IMR-90 (cell line): ENCODE data around the gene STXBP4.

Experiments used
- BHLHE40 ChIP-seq: fragments of 150-350 bp; IDR thresholded peaks from 2 replicates; pipeline ENCODE4 v1.6.1; 2016; ENCODE audit warnings: mild to moderate bottlenecking, low read depth, low read length
- CEBPB ChIP-seq: IDR thresholded peaks from 2 replicates; pipeline ENCODE4 v1.6.1; 2012; ENCODE audit warnings: low read depth, low read length, improper control_type of control experiment
- CHD1 ChIP-seq: IDR thresholded peaks from 2 replicates; pipeline ENCODE4 v1.6.1; 2012; ENCODE audit warnings: low read depth, low read length, improper control_type of control experiment
- FOS ChIP-seq: fragments of 150-350 bp; IDR thresholded peaks from 2 replicates; pipeline ENCODE4 v1.6.1; 2016; ENCODE audit warnings: low read depth, low read length
- MAFK ChIP-seq: IDR thresholded peaks from 2 replicates; pipeline ENCODE4 v1.6.1; 2012; ENCODE audit warnings: low read depth, low read length, improper control_type of control experiment
- MXI1 ChIP-seq: IDR thresholded peaks from 2 replicates; pipeline ENCODE4 v1.6.1; 2012; ENCODE audit warnings: low read depth, mild to moderate bottlenecking, low read length, moderate library complexity, borderline replicate concordance
- POLR2A ChIP-seq: IDR thresholded peaks from 2 replicates; pipeline ENCODE4 v1.6.1; 2012; ENCODE audit warnings: mild to moderate bottlenecking, low read depth, low read length
- RAD21 ChIP-seq: IDR thresholded peaks from 2 replicates; pipeline ENCODE4 v1.6.1; 2012; ENCODE audit warnings: low read length, improper control_type of control experiment
- RCOR1 ChIP-seq: IDR thresholded peaks from 2 replicates; pipeline ENCODE4 v1.6.1; 2012; ENCODE audit warnings: mild to moderate bottlenecking, low read length, improper control_type of control experiment; ENCODE audit not compliant: insufficient replicate concordance
- RFX5 ChIP-seq: IDR thresholded peaks from 2 replicates; pipeline ENCODE4 v1.8.0; 2012; ENCODE audit warnings: low read depth, mild to moderate bottlenecking, low read length, moderate library complexity
- SMC3 ChIP-seq: fragments of 150-350 bp; IDR thresholded peaks from 2 replicates; pipeline ENCODE4 v1.6.1; 2016; ENCODE audit warnings: low read depth, mild to moderate bottlenecking, antibody characterized with exemption, low read length, moderate library complexity
- TF ChIP-seq, protein P1 (sequence below): conservative IDR thresholded peaks from 2 replicates; pipeline ENCODE4 v1.5.1; 2012; ENCODE audit warnings: mild to moderate bottlenecking, low read depth, low read length, improper control_type of control experiment
- TF ChIP-seq, protein P2 (sequence below): fragments of 150-350 bp; IDR thresholded peaks from 2 replicates; pipeline ENCODE4 v1.6.1; 2017; ENCODE audit warnings: mild to moderate bottlenecking, antibody characterized with exemption, low read length, low read depth
- TF ChIP-seq, protein P3 (sequence below): fragments of 150-350 bp; IDR thresholded peaks from 2 replicates; pipeline ENCODE4 v1.6.1; 2016; ENCODE audit warnings: low read depth, mild to moderate bottlenecking, low read length, moderate library complexity, borderline replicate concordance

DNA sequence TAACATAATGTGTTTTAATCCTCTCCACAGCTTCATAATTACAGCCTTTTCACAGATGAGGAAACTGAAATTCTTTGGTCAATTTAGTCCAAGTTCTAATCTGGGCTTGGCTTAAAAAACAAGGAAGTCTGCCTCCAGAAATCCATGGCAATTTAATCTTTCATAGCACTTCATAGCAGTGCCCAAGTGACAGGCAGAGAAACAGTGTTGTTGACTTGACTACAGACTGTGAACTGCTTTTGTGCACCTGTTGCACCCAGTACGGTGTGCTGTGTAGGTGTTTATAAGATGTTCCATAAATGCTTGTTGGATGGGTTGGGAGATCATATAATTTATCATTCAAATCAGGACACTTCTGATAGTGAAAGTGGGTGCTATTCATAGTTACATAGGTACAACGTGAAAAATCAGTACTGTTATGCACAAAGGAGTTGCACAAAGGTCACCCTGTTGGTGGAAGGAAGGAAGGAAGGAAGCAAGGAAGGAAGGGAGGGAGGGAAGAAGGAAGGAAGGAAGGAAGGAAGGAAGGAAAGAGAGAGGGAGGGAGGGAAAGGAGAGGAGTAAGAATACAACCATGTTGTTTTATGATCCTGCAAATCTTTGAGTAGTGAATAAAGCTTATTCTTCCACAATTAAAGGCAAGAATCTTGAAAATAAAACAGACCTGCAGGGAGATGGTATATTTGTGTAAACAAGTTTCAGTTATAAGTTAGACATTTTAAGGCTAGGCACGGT, 239.7 kb downstream of the STXBP4 start:
- no peak for TF ChIP-seq BHLHE40
- TF ChIP-seq, protein P1, sequence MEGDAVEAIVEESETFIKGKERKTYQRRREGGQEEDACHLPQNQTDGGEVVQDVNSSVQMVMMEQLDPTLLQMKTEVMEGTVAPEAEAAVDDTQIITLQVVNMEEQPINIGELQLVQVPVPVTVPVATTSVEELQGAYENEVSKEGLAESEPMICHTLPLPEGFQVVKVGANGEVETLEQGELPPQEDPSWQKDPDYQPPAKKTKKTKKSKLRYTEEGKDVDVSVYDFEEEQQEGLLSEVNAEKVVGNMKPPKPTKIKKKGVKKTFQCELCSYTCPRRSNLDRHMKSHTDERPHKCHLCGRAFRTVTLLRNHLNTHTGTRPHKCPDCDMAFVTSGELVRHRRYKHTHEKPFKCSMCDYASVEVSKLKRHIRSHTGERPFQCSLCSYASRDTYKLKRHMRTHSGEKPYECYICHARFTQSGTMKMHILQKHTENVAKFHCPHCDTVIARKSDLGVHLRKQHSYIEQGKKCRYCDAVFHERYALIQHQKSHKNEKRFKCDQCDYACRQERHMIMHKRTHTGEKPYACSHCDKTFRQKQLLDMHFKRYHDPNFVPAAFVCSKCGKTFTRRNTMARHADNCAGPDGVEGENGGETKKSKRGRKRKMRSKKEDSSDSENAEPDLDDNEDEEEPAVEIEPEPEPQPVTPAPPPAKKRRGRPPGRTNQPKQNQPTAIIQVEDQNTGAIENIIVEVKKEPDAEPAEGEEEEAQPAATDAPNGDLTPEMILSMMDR = no peak
- no peak for TF ChIP-seq RFX5
- no peak for TF ChIP-seq SMC3
- TF ChIP-seq, protein P2, sequence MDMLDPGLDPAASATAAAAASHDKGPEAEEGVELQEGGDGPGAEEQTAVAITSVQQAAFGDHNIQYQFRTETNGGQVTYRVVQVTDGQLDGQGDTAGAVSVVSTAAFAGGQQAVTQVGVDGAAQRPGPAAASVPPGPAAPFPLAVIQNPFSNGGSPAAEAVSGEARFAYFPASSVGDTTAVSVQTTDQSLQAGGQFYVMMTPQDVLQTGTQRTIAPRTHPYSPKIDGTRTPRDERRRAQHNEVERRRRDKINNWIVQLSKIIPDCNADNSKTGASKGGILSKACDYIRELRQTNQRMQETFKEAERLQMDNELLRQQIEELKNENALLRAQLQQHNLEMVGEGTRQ = no peak
- no peak for TF ChIP-seq MXI1
- TF ChIP-seq RCOR1 = no peak
- TF ChIP-seq POLR2A = no peak
- no peak for TF ChIP-seq FOS
- TF ChIP-seq CEBPB = no peak
- TF ChIP-seq RAD21 = no peak
- TF ChIP-seq, protein P3, sequence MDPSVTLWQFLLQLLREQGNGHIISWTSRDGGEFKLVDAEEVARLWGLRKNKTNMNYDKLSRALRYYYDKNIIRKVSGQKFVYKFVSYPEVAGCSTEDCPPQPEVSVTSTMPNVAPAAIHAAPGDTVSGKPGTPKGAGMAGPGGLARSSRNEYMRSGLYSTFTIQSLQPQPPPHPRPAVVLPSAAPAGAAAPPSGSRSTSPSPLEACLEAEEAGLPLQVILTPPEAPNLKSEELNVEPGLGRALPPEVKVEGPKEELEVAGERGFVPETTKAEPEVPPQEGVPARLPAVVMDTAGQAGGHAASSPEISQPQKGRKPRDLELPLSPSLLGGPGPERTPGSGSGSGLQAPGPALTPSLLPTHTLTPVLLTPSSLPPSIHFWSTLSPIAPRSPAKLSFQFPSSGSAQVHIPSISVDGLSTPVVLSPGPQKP = no peak
- TF ChIP-seq CHD1 = no peak
- no peak for TF ChIP-seq MAFK
